HEK293 (cell line): ENCODE data around the gene EXO5.
A peak's percentile ranks its signal among the peaks of the same experiment; 100 is the strongest.

Source experiments
- GFI1B ChIP-seq: fragments of 450-650 bp; formaldehyde crosslinking; IDR thresholded peaks from 2 replicates; pipeline ENCODE4 v1.5.1; 2016; ENCODE audit warnings: missing biosample characterization, missing genetic modification characterization
- GLIS2 ChIP-seq: fragments of 450-650 bp; formaldehyde crosslinking; IDR thresholded peaks from 2 replicates; pipeline ENCODE4 v1.5.1; 2016; ENCODE audit warnings: missing biosample characterization, missing genetic modification characterization
- REPIN1 ChIP-seq: fragments of 450-650 bp; formaldehyde crosslinking; IDR thresholded peaks from 2 replicates; pipeline ENCODE4 v1.5.1; 2017; ENCODE audit warnings: missing biosample characterization, missing genetic modification characterization, low read depth
- WT1 ChIP-seq: fragments of 450-650 bp; formaldehyde crosslinking; IDR thresholded peaks from 2 replicates; pipeline ENCODE4 v1.5.1; 2016; ENCODE audit warnings: missing biosample characterization, missing genetic modification characterization
- YY2 ChIP-seq: fragments of 450-650 bp; formaldehyde crosslinking; IDR thresholded peaks from 2 replicates; pipeline ENCODE4 v1.5.1; 2016; ENCODE audit warnings: missing biosample characterization, missing genetic modification characterization
- ZFP3 ChIP-seq: fragments of 450-650 bp; formaldehyde crosslinking; IDR thresholded peaks from 2 replicates; pipeline ENCODE4 v1.5.1; 2016; ENCODE audit warnings: low read depth, missing biosample characterization, missing genetic modification characterization
- ZNF157 ChIP-seq: fragments of 450-650 bp; formaldehyde crosslinking; IDR thresholded peaks from 2 replicates; pipeline ENCODE4 v1.5.1; 2016; ENCODE audit warnings: missing biosample characterization, missing genetic modification characterization
- ZNF2 ChIP-seq: fragments of 450-650 bp; formaldehyde crosslinking; IDR thresholded peaks from 2 replicates; pipeline ENCODE4 v1.5.1; 2016; ENCODE audit warnings: missing biosample characterization, missing genetic modification characterization
- ZNF354C ChIP-seq: fragments of 450-650 bp; formaldehyde crosslinking; IDR thresholded peaks from 2 replicates; pipeline ENCODE4 v1.5.1; 2016; ENCODE audit warnings: missing biosample characterization, missing genetic modification characterization, low read depth, borderline replicate concordance
- ZNF514 ChIP-seq: fragments of 450-650 bp; formaldehyde crosslinking; IDR thresholded peaks from 2 replicates; pipeline ENCODE4 v1.5.1; 2016; ENCODE audit warnings: missing biosample characterization, missing genetic modification characterization
- ZNF530 ChIP-seq: fragments of 450-650 bp; formaldehyde crosslinking; IDR thresholded peaks from 2 replicates; pipeline ENCODE4 v1.5.1; 2016; ENCODE audit warnings: low read depth, missing biosample characterization, missing genetic modification characterization
- ZNF544 ChIP-seq: fragments of 450-650 bp; formaldehyde crosslinking; IDR thresholded peaks from 2 replicates; pipeline ENCODE4 v1.5.0; 2017; ENCODE audit warnings: missing biosample characterization, missing genetic modification characterization
- ZSCAN23 ChIP-seq: fragments of 450-650 bp; formaldehyde crosslinking; IDR thresholded peaks from 2 replicates; pipeline ENCODE4 v1.5.1; 2016; ENCODE audit warnings: missing biosample characterization, missing genetic modification characterization
- TF ChIP-seq, protein P1 (sequence below): fragments of 450-650 bp; formaldehyde crosslinking; IDR thresholded peaks from 2 replicates; pipeline ENCODE4 v1.5.1; 2016; ENCODE audit warnings: missing biosample characterization, missing genetic modification characterization
- TF ChIP-seq, protein P2 (sequence below): fragments of 450-650 bp; formaldehyde crosslinking; IDR thresholded peaks from 2 replicates; pipeline ENCODE4 v1.5.1; 2016; ENCODE audit warnings: missing biosample characterization, missing genetic modification characterization, borderline replicate concordance
- TF ChIP-seq, protein P3 (sequence below): fragments of 450-650 bp; formaldehyde crosslinking; IDR thresholded peaks from 2 replicates; pipeline ENCODE4 v1.5.1; 2016; ENCODE audit warnings: missing biosample characterization, missing genetic modification characterization
- TF ChIP-seq, protein P4 (sequence below): fragments of 450-650 bp; formaldehyde crosslinking; IDR thresholded peaks from 2 replicates; pipeline ENCODE4 v1.5.1; 2016; ENCODE audit warnings: missing biosample characterization, missing genetic modification characterization
- TF ChIP-seq, protein P5 (sequence below): fragments of 450-650 bp; formaldehyde crosslinking; IDR thresholded peaks from 2 replicates; pipeline ENCODE4 v1.5.1; 2016; ENCODE audit warnings: missing biosample characterization, missing genetic modification characterization
- TF ChIP-seq, protein P6 (sequence below): fragments of 450-650 bp; formaldehyde crosslinking; IDR thresholded peaks from 2 replicates; pipeline ENCODE4 v1.5.1; 2016; ENCODE audit warnings: missing biosample characterization, missing genetic modification characterization, borderline replicate concordance
- TF ChIP-seq, protein P7 (sequence below): fragments of 450-650 bp; formaldehyde crosslinking; IDR thresholded peaks from 2 replicates; pipeline ENCODE4 v1.5.1; 2016; ENCODE audit warnings: missing biosample characterization, missing genetic modification characterization

EXO5 gene

DNA sequence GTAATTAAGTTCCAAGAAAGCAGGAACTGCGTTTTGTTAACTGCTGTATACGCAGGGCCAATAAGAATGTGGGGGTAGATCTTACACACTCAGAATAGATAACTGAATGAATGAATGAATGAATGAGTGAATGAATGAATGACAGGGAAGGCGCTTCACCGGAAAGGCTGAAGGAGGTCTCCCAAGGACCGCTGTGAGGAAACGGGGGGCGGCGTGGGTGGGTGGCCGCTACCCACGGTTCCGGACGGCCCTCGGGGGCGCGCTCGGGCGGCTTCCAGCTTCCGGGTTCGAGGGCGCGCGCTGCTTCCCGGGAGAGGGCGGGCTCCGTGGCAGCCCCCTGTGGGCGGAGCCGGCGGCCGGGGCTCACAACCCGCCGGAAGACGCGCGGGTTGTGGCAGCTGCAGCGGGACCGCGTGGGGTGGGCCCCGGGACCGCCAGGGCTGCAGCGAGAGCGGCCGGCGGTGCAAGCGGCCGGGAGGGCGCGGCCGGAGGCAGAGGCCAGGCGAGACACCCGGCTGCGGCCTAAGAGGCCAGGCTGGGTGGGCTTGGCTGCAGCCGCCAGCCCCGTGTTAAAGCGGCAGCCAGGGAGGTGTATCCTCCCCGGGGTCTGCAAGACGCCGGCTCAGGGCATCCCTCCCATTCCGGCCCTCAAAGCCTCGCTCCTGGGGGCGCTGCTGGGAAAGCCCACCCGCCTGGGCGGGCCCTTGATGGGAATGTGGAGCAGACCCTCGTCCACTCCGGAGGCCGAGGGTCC lies 31.5 kb upstream of the EXO5 start, which contains the start of gene ZFP69 (continued):
- TF ChIP-seq, protein P1, sequence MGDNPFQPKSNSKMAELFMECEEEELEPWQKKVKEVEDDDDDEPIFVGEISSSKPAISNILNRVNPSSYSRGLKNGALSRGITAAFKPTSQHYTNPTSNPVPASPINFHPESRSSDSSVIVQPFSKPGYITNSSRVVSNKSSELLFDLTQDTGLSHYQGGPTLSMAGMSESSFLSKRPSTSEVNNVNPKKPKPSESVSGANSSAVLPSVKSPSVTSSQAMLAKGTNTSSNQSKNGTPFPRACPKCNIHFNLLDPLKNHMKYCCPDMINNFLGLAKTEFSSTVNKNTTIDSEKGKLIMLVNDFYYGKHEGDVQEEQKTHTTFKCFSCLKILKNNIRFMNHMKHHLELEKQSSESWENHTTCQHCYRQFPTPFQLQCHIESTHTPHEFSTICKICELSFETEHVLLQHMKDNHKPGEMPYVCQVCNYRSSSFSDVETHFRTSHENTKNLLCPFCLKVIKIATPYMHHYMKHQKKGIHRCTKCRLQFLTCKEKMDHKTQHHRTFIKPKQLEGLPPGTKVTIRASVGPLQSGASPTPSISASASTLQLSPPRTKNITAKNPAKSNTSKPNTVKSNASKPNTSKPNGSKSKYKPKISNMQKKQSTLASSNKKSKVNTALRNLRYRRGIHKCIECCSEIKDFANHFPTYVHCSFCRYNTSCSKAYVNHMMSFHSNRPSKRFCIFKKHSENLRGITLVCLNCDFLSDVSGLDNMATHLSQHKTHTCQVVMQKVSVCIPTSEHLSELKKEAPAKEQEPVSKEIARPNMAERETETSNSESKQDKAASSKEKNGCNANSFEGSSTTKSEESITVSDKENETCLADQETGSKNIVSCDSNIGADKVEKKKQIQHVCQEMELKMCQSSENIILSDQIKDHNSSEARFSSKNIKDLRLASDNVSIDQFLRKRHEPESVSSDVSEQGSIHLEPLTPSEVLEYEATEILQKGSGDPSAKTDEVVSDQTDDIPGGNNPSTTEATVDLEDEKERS (tag by site-specific recombination), result no peak
- TF ChIP-seq, protein P2, sequence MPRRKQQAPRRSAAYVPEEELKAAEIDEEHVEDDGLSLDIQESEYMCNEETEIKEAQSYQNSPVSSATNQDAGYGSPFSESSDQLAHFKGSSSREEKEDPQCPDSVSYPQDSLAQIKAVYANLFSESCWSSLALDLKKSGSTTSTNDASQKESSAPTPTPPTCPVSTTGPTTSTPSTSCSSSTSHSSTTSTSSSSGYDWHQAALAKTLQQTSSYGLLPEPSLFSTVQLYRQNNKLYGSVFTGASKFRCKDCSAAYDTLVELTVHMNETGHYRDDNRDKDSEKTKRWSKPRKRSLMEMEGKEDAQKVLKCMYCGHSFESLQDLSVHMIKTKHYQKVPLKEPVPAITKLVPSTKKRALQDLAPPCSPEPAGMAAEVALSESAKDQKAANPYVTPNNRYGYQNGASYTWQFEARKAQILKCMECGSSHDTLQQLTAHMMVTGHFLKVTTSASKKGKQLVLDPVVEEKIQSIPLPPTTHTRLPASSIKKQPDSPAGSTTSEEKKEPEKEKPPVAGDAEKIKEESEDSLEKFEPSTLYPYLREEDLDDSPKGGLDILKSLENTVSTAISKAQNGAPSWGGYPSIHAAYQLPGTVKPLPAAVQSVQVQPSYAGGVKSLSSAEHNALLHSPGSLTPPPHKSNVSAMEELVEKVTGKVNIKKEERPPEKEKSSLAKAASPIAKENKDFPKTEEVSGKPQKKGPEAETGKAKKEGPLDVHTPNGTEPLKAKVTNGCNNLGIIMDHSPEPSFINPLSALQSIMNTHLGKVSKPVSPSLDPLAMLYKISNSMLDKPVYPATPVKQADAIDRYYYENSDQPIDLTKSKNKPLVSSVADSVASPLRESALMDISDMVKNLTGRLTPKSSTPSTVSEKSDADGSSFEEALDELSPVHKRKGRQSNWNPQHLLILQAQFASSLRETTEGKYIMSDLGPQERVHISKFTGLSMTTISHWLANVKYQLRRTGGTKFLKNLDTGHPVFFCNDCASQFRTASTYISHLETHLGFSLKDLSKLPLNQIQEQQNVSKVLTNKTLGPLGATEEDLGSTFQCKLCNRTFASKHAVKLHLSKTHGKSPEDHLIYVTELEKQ (tag by site-specific recombination), result no peak
- TF ChIP-seq, protein P3, sequence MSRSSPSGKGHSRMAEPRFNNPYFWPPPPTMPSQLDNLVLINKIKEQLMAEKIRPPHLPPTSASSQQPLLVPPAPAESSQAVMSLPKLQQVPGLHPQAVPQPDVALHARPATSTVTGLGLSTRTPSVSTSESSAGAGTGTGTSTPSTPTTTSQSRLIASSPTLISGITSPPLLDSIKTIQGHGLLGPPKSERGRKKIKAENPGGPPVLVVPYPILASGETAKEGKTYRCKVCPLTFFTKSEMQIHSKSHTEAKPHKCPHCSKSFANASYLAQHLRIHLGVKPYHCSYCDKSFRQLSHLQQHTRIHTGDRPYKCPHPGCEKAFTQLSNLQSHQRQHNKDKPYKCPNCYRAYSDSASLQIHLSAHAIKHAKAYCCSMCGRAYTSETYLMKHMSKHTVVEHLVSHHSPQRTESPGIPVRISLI, result no peak
- TF ChIP-seq ZNF544 (tag by site-specific recombination), result no peak
- no peak for TF ChIP-seq ZNF354C (tag by site-specific recombination)
- TF ChIP-seq, protein P4, sequence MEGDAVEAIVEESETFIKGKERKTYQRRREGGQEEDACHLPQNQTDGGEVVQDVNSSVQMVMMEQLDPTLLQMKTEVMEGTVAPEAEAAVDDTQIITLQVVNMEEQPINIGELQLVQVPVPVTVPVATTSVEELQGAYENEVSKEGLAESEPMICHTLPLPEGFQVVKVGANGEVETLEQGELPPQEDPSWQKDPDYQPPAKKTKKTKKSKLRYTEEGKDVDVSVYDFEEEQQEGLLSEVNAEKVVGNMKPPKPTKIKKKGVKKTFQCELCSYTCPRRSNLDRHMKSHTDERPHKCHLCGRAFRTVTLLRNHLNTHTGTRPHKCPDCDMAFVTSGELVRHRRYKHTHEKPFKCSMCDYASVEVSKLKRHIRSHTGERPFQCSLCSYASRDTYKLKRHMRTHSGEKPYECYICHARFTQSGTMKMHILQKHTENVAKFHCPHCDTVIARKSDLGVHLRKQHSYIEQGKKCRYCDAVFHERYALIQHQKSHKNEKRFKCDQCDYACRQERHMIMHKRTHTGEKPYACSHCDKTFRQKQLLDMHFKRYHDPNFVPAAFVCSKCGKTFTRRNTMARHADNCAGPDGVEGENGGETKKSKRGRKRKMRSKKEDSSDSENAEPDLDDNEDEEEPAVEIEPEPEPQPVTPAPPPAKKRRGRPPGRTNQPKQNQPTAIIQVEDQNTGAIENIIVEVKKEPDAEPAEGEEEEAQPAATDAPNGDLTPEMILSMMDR (tag by site-specific recombination), result peak; percentile 12; the same call in 1 of the 2 replicates
- no peak for TF ChIP-seq ZNF157 (tag by site-specific recombination)
- TF ChIP-seq, protein P5, sequence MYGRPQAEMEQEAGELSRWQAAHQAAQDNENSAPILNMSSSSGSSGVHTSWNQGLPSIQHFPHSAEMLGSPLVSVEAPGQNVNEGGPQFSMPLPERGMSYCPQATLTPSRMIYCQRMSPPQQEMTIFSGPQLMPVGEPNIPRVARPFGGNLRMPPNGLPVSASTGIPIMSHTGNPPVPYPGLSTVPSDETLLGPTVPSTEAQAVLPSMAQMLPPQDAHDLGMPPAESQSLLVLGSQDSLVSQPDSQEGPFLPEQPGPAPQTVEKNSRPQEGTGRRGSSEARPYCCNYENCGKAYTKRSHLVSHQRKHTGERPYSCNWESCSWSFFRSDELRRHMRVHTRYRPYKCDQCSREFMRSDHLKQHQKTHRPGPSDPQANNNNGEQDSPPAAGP (tag by site-specific recombination), result no peak
- TF ChIP-seq WT1 (tag by site-specific recombination), result no peak
- TF ChIP-seq ZNF530 (tag by site-specific recombination), result no peak
- peak; percentile 37; the same call in 1 of the 2 replicates for TF ChIP-seq REPIN1 (tag by site-specific recombination)
- TF ChIP-seq, protein P6, sequence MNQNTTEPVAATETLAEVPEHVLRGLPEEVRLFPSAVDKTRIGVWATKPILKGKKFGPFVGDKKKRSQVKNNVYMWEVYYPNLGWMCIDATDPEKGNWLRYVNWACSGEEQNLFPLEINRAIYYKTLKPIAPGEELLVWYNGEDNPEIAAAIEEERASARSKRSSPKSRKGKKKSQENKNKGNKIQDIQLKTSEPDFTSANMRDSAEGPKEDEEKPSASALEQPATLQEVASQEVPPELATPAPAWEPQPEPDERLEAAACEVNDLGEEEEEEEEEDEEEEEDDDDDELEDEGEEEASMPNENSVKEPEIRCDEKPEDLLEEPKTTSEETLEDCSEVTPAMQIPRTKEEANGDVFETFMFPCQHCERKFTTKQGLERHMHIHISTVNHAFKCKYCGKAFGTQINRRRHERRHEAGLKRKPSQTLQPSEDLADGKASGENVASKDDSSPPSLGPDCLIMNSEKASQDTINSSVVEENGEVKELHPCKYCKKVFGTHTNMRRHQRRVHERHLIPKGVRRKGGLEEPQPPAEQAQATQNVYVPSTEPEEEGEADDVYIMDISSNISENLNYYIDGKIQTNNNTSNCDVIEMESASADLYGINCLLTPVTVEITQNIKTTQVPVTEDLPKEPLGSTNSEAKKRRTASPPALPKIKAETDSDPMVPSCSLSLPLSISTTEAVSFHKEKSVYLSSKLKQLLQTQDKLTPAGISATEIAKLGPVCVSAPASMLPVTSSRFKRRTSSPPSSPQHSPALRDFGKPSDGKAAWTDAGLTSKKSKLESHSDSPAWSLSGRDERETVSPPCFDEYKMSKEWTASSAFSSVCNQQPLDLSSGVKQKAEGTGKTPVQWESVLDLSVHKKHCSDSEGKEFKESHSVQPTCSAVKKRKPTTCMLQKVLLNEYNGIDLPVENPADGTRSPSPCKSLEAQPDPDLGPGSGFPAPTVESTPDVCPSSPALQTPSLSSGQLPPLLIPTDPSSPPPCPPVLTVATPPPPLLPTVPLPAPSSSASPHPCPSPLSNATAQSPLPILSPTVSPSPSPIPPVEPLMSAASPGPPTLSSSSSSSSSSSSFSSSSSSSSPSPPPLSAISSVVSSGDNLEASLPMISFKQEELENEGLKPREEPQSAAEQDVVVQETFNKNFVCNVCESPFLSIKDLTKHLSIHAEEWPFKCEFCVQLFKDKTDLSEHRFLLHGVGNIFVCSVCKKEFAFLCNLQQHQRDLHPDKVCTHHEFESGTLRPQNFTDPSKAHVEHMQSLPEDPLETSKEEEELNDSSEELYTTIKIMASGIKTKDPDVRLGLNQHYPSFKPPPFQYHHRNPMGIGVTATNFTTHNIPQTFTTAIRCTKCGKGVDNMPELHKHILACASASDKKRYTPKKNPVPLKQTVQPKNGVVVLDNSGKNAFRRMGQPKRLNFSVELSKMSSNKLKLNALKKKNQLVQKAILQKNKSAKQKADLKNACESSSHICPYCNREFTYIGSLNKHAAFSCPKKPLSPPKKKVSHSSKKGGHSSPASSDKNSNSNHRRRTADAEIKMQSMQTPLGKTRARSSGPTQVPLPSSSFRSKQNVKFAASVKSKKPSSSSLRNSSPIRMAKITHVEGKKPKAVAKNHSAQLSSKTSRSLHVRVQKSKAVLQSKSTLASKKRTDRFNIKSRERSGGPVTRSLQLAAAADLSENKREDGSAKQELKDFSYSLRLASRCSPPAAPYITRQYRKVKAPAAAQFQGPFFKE (tag by site-specific recombination), result no peak
- TF ChIP-seq ZNF514 (tag by site-specific recombination), result no peak
- TF ChIP-seq ZFP3 (tag by site-specific recombination), result no peak
- no peak for TF ChIP-seq GFI1B
- TF ChIP-seq, protein P7, sequence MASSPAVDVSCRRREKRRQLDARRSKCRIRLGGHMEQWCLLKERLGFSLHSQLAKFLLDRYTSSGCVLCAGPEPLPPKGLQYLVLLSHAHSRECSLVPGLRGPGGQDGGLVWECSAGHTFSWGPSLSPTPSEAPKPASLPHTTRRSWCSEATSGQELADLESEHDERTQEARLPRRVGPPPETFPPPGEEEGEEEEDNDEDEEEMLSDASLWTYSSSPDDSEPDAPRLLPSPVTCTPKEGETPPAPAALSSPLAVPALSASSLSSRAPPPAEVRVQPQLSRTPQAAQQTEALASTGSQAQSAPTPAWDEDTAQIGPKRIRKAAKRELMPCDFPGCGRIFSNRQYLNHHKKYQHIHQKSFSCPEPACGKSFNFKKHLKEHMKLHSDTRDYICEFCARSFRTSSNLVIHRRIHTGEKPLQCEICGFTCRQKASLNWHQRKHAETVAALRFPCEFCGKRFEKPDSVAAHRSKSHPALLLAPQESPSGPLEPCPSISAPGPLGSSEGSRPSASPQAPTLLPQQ (tag by site-specific recombination), result peak; percentile 99
- TF ChIP-seq ZSCAN23 (tag by site-specific recombination), result no peak
- TF ChIP-seq ZNF2 (tag by site-specific recombination), result peak; percentile 34; the same call in 1 of the 2 replicates
- TF ChIP-seq GLIS2 (tag by site-specific recombination), result peak; percentile 80
- TF ChIP-seq YY2 (tag by site-specific recombination), result no peak
